Coronary artery (tissue), 2 donors: ENCODE results near the gene HIPK4.

ENCODE experiments used
- DNase-seq: peaks from one replicate; pipeline ENCODE4 v3.0.0-alpha.2; 2017; ENCODE audit warnings: low spot score
- H3K27ac ChIP-seq, 2 donors: fragments of 200-600 bp; sonication (generic); one replicate each; pipeline ENCODE4 v1.5.1; 2016 to 2019
- H3K4me3 ChIP-seq: fragments of 200-600 bp; sonication (generic); 2 replicates; pipeline ENCODE4 v1.5.1; 2016; ENCODE audit warnings: mild to moderate bottlenecking, moderate library complexity
- CTCF ChIP-seq: fragments of 200-600 bp; sonication (generic); IDR thresholded peaks from one replicate; pipeline ENCODE4 v1.5.1; 2019; ENCODE audit warnings: antibody characterized with exemption

HIPK4 gene

GRCh38 chr19:40358773-40359172 lies 31.2 kb downstream of the HIPK4 start:
- H3K27ac ChIP-seq = no peak overlapping the region
- no peak for DNase-seq
- no peak for TF ChIP-seq CTCF

GRCh38 chr19:40357640-40358039 lies 32.3 kb downstream of the HIPK4 start:
- DNase-seq = no peak
- Histone ChIP-seq H3K4me3 (no peak overlapping the region), H3K27ac (no peak overlapping the region)
- TF ChIP-seq CTCF = no peak

More at GRCh38 chr19:40358773-40359172, 31.2 kb downstream of the HIPK4 start:
- no peak overlapping the region for H3K4me3 ChIP-seq

GRCh38 chr19:40356681-40357595 lies 33.0 kb downstream of the HIPK4 start:
- TF ChIP-seq CTCF = no peak
- H3K4me3 ChIP-seq = no peak overlapping the region
- DNase-seq = no peak
- H3K27ac ChIP-seq = no peak overlapping the region

- DNase-seq = no peak
- TF ChIP-seq CTCF = no peak
- Histone ChIP-seq H3K27ac (no peak overlapping the region), H3K4me3 (no peak overlapping the region)
Observed at GRCh38 chr19:40355975-40356680, 33.9 kb downstream of the HIPK4 start.

GRCh38 chr19:40348961-40349507 lies 40.9 kb downstream of the HIPK4 start:
- no peak for DNase-seq
- Histone ChIP-seq H3K4me3 (peak overlapping the region; percentile 87), H3K27ac (peak overlapping the region; percentile 81 to 90)
- no peak for TF ChIP-seq CTCF

- Histone ChIP-seq H3K4me3 (peak within 1 kb of the TSS; percentile 87), H3K27ac (peak within 1 kb of the TSS; percentile 86 to 90)
- no peak for TF ChIP-seq CTCF
- DNase-seq = peak; percentile 99
Observed at GRCh38 chr19:40348125-40348913, 41.7 kb downstream of the HIPK4 start, which contains the start of the genes C19orf47 and PLD3. C19orf47 (minus strand) TSS chr19:40348397; CDS start chr19:40341857, 6,540 bp downstream. PLD3 (plus strand) TSS chr19:40348695; CDS start chr19:40366484, 17,789 bp downstream.
